GM18505 (cell line): ENCODE results near the gene SERPINE3.
A peak's percentile ranks its signal among the peaks of the same experiment; 100 is the strongest.

Source experiments
- ATAC-seq: cut with Tn5 transposase; IDR thresholded peaks from one replicate; pipeline ENCODE4 v1.9.1; 2021; ENCODE audit not compliant: unreplicated experiment
- POLR2A ChIP-seq: IDR thresholded peaks from 4 replicates; pipeline ENCODE4 v1.6.1; 2011; ENCODE audit warnings: borderline replicate concordance; ENCODE audit not compliant: insufficient read depth, insufficient read length; ENCODE audit errors: extremely low read depth

SERPINE3 gene

DNA sequence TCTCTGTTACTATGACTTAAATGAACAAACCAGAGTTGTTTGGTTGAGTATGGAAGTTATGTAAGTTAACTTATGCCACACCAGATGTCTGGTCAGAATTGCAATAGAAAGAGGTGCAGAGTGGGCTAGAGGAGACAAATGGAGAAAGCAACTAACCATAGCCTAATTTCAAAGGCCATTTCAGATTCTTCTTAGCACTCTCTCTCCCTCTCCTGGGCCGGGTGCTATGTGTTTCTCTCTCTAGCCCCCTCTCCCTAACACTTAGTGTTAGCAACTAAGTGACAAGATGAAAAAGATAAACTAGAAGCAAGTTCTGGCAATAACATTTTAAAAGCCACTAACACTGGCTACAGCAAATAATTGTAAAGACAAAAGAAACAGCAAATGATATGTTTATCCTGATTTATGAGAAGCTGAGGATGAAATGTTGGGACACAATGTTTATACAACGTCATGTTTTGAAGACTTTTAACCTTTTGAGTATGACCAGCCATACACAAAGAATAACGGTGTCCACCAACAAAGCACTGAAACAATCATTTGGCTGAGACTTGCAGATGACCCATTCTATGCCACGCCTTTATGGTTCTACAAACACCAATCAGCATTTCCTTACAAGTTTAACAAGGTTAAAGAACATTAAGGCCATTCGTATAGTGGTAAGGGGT is 18.6 kb downstream of the SERPINE3 start:
- TF ChIP-seq POLR2A = no peak
- no peak for ATAC-seq

DNA sequence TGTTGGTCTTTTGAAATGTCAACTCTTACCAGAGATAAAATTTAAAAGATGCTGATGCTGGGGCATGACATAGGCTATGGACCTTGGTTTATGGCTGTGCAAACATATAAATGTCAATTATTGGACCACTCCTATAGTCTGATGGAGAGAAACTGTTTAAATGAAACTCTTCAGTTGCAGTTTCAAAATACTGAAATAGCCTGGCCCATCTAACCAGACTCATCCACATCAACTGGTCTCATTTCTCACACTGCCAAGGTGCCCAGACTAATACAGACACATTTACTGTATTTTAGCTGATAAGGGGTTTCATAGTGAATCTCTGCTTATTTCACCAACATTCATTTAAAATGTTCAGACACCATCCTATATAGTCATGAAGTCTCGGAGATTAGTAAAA is 19.9 kb downstream of the SERPINE3 start:
- no peak for TF ChIP-seq POLR2A
- ATAC-seq = no peak

DNA sequence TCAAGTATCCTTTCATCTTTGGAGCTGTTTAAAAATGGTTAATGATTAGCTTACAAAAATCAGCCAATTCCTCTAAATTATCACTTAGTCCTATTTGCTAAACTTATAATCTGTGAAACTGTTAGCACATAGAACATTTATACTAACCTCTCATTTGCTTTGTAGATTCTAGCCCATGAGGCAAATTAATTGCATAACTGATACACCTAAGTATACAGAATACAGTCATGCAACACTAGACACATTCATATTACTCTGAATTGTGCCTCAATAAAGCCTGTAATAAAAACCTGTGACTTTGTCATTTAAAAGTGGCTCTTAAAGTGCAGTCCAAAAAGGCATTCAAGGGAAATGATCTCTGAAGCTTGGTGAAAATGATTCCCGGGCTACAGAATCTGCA is 21.0 kb downstream of the SERPINE3 start:
- no peak for TF ChIP-seq POLR2A
- ATAC-seq = no peak

- no peak for TF ChIP-seq POLR2A
Measured at GRCh38 chr13:51361106-51361505, 21.6 kb downstream of the SERPINE3 start.

GRCh38 chr13:51363625-51364024 is 24.1 kb downstream of the SERPINE3 start:
- no peak for ATAC-seq
- no peak for TF ChIP-seq POLR2A

More at GRCh38 chr13:51361106-51361505, 21.6 kb downstream of the SERPINE3 start:
- no peak for ATAC-seq

- ATAC-seq = no peak
- no peak for TF ChIP-seq POLR2A
Measured at GRCh38 chr13:51364404-51365008, 25.0 kb downstream of the SERPINE3 start.

- ATAC-seq = no peak
- no peak for TF ChIP-seq POLR2A
Measured at GRCh38 chr13:51370116-51370515, 30.6 kb downstream of the SERPINE3 start.

DNA sequence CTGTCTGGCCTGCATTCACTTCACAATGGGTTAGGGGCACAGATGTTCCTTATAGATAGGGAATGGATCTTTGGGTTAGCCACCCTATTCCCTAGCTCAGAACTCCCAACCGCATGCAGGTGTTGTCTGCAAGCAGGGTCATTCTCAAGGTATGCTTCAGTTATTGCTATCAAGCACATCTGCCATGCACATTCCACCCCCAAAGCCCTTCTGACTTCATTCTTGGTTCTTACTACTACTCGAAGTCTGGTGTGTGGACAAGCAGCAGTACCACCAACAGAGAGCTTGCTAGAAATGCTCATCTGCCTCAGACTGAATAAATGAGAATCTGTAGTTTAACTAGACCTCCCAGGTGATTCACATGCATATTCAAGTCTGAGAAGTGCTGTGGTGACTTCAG is 31.3 kb downstream of the SERPINE3 start:
- ATAC-seq = no peak

DNA sequence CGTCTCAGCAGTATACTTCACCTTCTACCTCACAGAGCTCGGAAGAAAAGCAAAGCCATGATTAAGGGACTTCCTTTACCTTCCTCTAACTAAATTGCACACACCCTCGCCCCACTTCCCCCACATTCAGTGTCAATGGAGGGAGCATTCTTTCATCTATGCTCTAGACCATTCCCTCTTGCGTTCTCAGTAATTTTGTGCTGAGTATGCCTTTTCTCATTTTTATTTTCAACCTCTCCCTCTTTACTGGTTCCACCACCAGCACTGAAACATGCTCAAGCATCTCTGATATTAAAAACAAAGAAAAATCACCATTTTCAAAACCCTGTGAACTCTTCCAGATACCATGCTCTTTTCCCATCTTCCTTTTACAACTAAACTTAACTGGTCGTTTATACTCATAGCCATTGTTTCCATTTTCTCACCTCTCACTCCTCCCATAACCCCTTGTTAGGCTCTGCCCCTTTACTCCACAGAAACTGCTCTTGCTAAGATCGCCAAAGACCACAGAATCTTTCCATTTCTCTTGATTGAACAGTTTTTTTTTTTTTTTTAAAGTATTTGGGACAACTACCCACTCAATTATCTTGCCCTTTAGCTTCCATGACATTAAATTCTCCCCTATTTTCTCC is 32.4 kb downstream of the SERPINE3 start:
- ATAC-seq = no peak
- no peak for TF ChIP-seq POLR2A

More for the DNA sequence above, 31.3 kb downstream of the SERPINE3 start:
- TF ChIP-seq POLR2A = no peak

DNA sequence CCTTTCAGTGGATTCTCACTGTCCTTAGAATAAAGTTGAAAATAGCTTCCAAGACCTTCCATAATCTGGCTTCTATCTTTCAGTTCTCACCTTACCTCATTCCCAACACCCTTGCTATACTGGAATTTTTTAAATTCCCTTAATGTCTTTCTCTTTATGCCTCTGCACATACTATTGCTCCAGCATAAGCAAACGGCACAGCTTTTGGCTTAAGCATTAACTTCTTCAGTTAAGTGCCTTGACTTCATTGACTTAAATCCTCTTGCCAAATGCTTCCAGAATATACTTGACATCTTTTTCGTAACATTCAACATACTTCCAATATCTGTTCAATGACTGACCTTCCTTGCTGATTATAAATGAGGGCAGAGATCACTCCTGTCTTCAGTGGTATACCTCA is 34.0 kb downstream of the SERPINE3 start:
- ATAC-seq = no peak
- TF ChIP-seq POLR2A = no peak

GRCh38 chr13:51380269-51380668 is 40.8 kb downstream of the SERPINE3 start:
- no peak for ATAC-seq
- TF ChIP-seq POLR2A = no peak

DNA sequence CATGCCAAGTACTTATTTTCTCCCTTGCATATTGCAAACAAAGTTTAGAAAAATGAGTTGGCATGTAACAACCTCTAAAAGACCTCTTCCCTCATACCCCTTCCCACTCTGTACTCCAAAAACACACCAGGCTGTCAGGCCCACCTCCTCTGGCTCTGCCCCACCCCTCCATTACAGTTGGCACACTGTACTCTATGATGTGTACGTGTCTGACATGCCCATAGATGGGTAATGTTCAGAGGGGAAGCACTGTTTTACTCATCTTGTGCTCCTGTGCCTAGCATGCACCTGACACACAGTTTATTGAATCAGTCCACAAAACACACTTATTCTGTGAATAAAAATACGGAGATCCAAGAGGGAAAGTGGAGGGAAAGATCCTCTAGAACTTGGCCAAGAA is 45.6 kb downstream of the SERPINE3 start:
- no peak for TF ChIP-seq POLR2A
- ATAC-seq = no peak

DNA sequence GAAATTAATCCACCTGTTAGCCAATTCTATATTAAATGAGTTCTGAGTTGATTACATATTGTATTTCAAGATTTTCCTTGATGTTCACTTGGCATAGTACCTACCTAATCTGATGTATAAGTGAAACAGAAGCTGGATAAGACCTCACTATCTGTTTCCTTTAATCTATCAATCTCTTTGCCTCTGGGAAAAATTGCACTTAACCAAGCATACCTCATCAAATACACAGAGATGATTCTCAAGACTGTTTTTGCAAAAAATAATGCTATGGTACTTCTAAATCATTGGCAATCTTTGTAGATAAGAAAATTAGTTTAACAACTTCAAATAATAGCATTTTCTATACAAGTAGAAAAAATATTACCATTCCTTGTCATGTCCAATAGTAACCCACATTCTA is 55.2 kb downstream of the SERPINE3 start:
- ATAC-seq = no peak
- no peak for TF ChIP-seq POLR2A

- TF ChIP-seq POLR2A = no peak
- peak; percentile 77 for ATAC-seq
Measured at GRCh38 chr13:51396352-51396751, 56.9 kb downstream of the SERPINE3 start.
